Liver (tissue), 3 donors: ENCODE measurements around the gene CCDC182.

ENCODE experiments used
- GABPA ChIP-seq, 2 donors: IDR thresholded peaks in 1 of 2; conservative IDR thresholded peaks in 1 of 2; 2 replicates each; pipeline ENCODE4 v1.6.1; 2016; ENCODE audit warnings: antibody characterized with exemption in 2 of 2, mild to moderate bottlenecking in 1 of 2, moderate library complexity in 1 of 2
- HNF4A ChIP-seq, 2 donors: conservative IDR thresholded peaks; 2 replicates each; pipeline ENCODE4 v1.6.1; 2016; ENCODE audit warnings: antibody characterized with exemption in 2 of 2, mild to moderate bottlenecking in 2 of 2
- JUND ChIP-seq, 2 donors: IDR thresholded peaks; 2 replicates each; pipeline ENCODE4 v1.6.1; 2016; ENCODE audit warnings: antibody characterized with exemption in 2 of 2
- NR2F2 ChIP-seq: IDR thresholded peaks from 2 replicates; pipeline ENCODE4 v1.6.1; 2016; ENCODE audit warnings: antibody characterized with exemption
- RAD21 ChIP-seq, 2 donors: IDR thresholded peaks; 2 replicates each; pipeline ENCODE4 v1.6.1; 2016; ENCODE audit warnings: antibody characterized with exemption in 2 of 2, mild to moderate bottlenecking in 2 of 2
- REST ChIP-seq: IDR thresholded peaks from 2 replicates; pipeline ENCODE4 v1.6.1; 2016; ENCODE audit warnings: antibody characterized with exemption, mild to moderate bottlenecking
- RXRA ChIP-seq, 2 donors: IDR thresholded peaks; 2 replicates each; pipeline ENCODE4 v1.6.1; 2017 to 2018; ENCODE audit warnings: antibody characterized with exemption in 2 of 2, mild to moderate bottlenecking in 1 of 2
- SP1 ChIP-seq: IDR thresholded peaks from 2 replicates; pipeline ENCODE4 v1.6.1; 2018; ENCODE audit warnings: antibody characterized with exemption, mild to moderate bottlenecking
- TAF1 ChIP-seq: conservative IDR thresholded peaks from 2 replicates; pipeline ENCODE4 v1.6.1; 2016; ENCODE audit warnings: antibody characterized with exemption, mild to moderate bottlenecking
- TF ChIP-seq, protein P1 (sequence below): fragments of 150-350 bp; IDR thresholded peaks from 2 replicates; pipeline ENCODE4 v1.5.1; 2017; ENCODE audit warnings: improper control_type of control experiment, low read depth, low read length; ENCODE audit not compliant: missing input control
- TF ChIP-seq, protein P2 (sequence below): IDR thresholded peaks from 2 replicates; pipeline ENCODE4 v1.6.1; 2016; ENCODE audit warnings: antibody characterized with exemption
- donor health status: healthy.
- donor health status: healthy.

- TF ChIP-seq TAF1 (no peak), REST (no peak), NR2F2 (no peak), JUND (IDR thresholded peaks at IDR 0.05) (no peak), SP1 (no peak), RXRA (IDR thresholded peaks at IDR 0.05) (no peak), GABPA (IDR thresholded peaks at IDR 0.05 in 1 of 2, conservative IDR thresholded peaks at IDR 0.05 in 1 of 2) (no peak), RAD21 (IDR thresholded peaks at IDR 0.05) (no peak), HNF4A (conservative IDR thresholded peaks at IDR 0.05) (no peak)
- TF ChIP-seq, protein P1, sequence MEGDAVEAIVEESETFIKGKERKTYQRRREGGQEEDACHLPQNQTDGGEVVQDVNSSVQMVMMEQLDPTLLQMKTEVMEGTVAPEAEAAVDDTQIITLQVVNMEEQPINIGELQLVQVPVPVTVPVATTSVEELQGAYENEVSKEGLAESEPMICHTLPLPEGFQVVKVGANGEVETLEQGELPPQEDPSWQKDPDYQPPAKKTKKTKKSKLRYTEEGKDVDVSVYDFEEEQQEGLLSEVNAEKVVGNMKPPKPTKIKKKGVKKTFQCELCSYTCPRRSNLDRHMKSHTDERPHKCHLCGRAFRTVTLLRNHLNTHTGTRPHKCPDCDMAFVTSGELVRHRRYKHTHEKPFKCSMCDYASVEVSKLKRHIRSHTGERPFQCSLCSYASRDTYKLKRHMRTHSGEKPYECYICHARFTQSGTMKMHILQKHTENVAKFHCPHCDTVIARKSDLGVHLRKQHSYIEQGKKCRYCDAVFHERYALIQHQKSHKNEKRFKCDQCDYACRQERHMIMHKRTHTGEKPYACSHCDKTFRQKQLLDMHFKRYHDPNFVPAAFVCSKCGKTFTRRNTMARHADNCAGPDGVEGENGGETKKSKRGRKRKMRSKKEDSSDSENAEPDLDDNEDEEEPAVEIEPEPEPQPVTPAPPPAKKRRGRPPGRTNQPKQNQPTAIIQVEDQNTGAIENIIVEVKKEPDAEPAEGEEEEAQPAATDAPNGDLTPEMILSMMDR: no peak
- TF ChIP-seq, protein P2, sequence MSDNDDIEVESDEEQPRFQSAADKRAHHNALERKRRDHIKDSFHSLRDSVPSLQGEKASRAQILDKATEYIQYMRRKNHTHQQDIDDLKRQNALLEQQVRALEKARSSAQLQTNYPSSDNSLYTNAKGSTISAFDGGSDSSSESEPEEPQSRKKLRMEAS: no peak
These were observed 47.9 kb downstream of the CCDC182 start for GRCh38 chr17:57697197-57697596.
